Measurements from ENCODE around the gene VWA8. TPM values are rescaled to one million over a fixed set of nuclear protein-coding genes. Genes with fewer than 3 reads are reported as not detected.
"Not testable (repeated sequence)": the region's sequence is repeated elsewhere in the genome, so short reads cannot be mapped to it uniquely, and the experiment has no call there.

VWA8 gene
- total RNA-seq, 1 donor: 10.8 TPM

DNA sequence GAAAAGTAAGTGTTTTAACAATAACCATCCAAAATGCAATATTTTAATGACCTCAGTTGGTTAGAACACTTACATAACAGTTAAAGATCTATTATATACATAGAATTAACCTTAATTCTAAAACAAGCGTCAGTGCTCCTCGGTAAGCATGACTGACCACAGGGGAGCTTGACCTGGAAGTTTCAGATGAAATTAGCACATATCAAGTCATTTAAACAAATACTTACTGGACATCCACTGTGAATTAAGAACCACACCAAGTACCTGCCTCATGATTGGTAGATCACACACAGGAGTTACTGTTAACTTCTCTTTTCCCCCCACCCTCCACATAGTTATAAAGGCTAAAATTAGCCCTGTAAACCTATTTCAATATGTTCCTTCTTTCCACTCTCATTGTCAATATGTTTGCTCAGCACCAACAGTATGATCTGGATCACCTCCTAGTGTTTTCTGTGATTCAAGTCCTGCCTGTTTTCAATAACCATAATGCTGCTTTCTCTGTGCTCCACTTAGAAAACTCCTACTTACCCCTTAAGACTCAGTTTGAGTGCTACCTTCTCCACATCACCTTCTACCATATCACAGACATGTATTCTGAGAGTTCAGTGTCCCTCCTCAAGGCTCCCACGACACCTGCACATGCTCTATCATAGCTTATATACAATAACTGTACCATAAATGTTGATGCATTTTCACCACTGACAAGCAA is 209.0 kb downstream of the VWA8 start:
- DNase-seq (ENCODE audit: low read depth in 2 of 3, low spot score in 2 of 3): no peak

DNA sequence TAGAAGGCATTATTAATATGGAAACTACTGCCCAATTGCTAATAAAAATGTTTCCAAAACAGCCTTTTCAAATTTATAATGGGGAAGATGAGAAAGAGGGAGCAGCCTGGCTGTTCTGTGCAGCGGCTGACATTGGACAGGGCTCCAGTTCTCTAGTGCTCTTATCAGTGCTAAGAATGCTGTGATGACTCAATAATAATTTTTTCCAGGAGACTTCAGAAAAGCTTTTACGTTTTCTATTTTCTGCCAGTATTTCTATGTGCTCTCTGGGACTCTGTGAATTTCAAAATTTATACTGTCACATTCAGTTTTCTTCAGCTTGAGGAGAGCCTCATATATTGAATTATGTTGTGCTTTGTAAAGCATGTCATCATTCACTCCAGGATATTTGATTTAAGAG is 209.6 kb downstream of the VWA8 start:
- no peak for DNase-seq (ENCODE audit: low read depth in 2 of 3, low spot score in 2 of 3)

- DNase-seq (ENCODE audit: low read depth in 2 of 3, low spot score in 2 of 3): no peak
These were observed 214.7 kb downstream of the VWA8 start for GRCh38 chr13:41746259-41746658.

GRCh38 chr13:41745496-41745895 is 215.4 kb downstream of the VWA8 start:
- DNase-seq (ENCODE audit: low read depth in 2 of 3, low spot score in 2 of 3): not testable (repeated sequence)

- no peak for DNase-seq (ENCODE audit: low read depth in 2 of 3, low spot score in 2 of 3)
These were observed 217.9 kb downstream of the VWA8 start for GRCh38 chr13:41742917-41743552.

GRCh38 chr13:41740479-41740878 is 220.4 kb downstream of the VWA8 start:
- no peak for DNase-seq (ENCODE audit: low read depth in 2 of 3, low spot score in 2 of 3)

DNA sequence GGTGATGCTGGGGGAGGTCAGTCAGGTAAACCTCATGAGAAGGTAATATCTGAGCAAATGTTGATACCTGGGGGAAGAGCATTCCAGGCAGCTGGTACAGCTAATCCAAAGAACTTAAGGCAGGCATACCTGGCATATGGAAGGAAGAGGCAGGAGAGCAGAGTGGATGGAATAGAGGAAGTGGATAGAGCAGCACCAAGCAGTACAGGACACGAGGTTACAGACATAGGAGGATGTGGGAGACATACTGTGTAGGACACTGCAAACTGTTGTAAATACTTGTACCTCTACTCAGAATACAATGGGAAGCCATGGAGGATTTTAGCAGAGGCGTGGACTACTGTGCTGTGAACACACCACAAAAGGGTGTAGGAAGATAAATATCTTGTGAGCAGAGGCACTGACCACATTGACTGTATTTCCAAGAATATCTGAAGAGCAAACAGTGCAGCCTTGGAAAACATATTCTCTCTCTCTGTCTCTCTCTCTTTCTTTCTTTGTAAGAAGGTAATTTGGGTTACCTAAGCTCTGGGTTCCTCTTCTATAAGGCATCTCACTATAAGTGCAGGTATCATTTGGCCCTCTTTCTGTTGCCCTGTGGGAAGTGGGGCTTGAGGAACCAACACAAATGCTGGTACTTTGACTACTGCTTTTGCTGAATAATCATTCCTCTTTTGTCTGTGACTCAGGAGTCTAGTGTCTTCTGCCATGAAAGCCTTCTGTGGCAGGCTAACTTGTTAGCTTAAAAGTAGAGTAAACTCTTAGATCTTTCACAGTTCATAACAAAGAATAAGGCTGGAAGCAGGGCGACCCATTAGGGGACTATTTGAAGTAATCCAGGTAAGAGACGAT is 238.0 kb downstream of the VWA8 start:
- DNase-seq (ENCODE audit: low read depth in 2 of 3, low spot score in 2 of 3): no peak

- DNase-seq (ENCODE audit: low read depth in 2 of 3, low spot score in 2 of 3): no peak
These were observed 239.9 kb downstream of the VWA8 start for GRCh38 chr13:41720839-41721561.

DNA sequence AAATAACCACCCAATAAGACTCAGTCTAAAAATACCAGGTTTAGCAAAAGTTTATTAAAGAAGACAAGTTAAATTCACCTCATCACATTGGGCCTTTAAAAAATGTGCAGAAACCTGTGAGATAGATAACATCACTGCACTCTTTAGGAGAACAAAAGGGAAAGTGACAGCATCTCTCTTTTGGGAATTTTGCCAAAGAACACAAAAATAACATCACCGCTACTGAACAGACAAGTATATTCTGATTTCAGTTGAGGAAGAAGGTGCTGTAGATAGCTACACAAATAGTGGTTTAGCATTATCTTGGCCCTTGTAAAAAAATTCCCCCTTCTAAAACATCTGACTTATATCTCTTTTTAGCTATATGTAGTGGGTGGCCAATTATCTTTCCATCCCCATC is 244.7 kb downstream of the VWA8 start:
- no peak for DNase-seq (ENCODE audit: low read depth in 2 of 3, low spot score in 2 of 3)

DNA sequence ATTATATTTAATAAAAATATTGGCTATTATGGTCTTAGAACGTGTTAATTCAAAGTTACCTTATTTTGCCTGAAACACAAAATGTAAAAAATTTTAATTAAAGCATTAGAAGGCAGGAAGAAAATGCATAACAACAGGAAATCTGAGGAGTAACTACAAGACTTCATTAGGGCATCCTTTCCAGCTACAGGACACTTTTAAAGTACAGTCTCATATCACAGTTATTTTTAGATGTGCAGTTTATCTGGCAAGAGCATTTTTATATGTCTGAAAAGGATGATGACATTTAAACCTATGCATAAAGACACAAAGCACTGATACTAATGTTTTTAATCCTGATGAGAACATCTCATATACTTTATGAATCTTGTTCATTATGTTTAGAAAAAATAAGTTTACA is 247.5 kb downstream of the VWA8 start:
- DNase-seq (ENCODE audit: low read depth in 2 of 3, low spot score in 2 of 3): no peak

DNA sequence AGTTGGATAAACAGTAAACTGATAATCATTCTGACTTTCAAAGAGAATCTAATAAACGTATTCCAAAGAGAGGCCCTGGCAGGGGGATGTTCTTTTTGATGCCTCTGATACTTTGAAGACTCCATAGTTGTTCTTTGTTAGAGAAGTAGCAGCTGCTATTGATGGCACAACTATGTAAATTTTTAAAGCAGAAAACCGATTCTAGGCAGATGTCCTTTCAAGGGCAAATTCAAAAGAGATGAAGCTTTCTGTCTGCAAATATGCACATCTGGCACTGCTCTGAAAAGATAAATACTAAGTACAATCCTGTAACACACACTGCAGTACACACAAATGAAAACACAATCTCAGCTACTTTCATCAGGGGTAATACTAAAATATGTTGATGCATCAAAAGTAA is 250.1 kb downstream of the VWA8 start:
- no peak for DNase-seq (ENCODE audit: low read depth in 2 of 3, low spot score in 2 of 3)

GRCh38 chr13:41709511-41709910 is 251.4 kb downstream of the VWA8 start:
- no peak for DNase-seq (ENCODE audit: low read depth in 2 of 3, low spot score in 2 of 3)

GRCh38 chr13:41708713-41709112 is 252.2 kb downstream of the VWA8 start:
- DNase-seq (ENCODE audit: low read depth in 2 of 3, low spot score in 2 of 3): no peak

DNA sequence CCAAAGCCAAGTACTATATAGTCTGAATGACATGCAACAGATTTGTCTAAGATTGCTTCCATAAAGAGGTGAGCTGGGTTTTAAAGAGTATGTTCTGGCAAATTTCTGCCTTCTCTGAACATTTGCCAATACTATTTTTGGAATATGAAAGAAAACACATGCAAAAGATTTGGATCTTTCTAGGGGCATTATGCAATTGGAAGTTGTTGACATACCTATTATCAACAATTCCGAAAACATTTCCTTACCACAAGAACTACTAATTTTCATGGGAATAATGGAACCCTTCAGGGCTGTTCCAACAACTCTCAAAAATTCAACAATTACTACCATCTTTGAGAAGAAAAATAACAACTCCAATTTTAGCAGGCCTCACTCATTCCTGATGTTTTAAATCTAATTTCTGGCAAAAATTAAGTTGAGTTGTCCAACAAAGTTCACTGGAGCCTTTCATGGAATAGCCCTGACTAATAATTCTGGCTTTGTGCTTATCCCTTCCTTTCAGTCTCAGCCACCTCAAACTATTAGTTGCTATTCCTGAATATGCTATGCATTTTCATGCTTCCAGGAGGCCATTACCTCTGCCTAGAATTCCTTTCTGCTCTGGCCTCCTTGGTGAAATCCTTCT is 253.6 kb downstream of the VWA8 start:
- DNase-seq (ENCODE audit: low read depth in 2 of 3, low spot score in 2 of 3): no peak

- no peak for DNase-seq (ENCODE audit: low read depth in 2 of 3, low spot score in 2 of 3)
These were observed 254.8 kb downstream of the VWA8 start for GRCh38 chr13:41706152-41706551.

GRCh38 chr13:41702540-41702939 is 258.4 kb downstream of the VWA8 start:
- no peak for DNase-seq (ENCODE audit: low read depth in 2 of 3, low spot score in 2 of 3)

DNA sequence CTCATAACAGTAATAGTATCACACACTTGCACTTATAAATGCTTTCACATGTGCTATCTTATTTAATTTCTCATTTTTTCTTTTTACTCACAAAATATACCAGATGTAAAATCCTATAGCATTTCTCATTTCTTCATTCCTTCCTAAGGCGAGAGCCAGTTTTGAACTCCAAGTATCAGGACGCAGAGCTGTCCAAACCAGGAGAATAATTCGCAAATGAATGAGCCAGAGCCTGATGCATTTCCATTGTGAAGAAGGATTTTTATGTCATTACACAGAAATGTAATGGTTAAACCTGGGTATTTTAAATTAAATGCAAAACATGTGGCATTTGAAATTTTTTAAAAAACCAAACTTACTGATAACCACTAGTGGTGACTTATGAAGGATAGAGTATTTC is 259.2 kb downstream of the VWA8 start:
- DNase-seq (ENCODE audit: low read depth in 2 of 3, low spot score in 2 of 3): no peak

- peak in 2 of 3 donors; percentile 21 to 59 for DNase-seq (ENCODE audit: low read depth in 2 of 3, low spot score in 2 of 3)
These were observed 260.1 kb downstream of the VWA8 start for GRCh38 chr13:41700790-41701310.

DNA sequence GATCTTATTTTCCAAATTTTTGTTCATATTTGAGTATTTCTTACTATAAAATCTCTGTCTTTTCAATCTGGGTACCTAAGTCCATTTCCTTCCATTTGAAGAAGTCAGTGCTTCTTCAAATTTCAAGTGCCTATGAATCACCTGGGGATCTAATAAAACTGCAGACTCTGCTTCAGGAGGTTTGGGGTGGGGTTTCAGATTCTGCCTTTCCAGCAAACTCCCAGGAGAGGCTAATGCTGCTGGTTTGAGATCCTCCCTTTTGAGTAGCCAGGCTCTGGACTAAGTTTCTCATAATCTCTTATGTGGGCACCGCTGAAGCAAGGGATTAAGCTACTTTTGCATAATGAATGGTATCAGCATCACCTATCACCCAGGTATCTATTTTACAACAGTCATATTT is 261.1 kb downstream of the VWA8 start:
- no peak for DNase-seq (ENCODE audit: low read depth in 2 of 3, low spot score in 2 of 3)

- no peak for DNase-seq (ENCODE audit: low read depth in 2 of 3, low spot score in 2 of 3)
These were observed 263.3 kb downstream of the VWA8 start for GRCh38 chr13:41697578-41697977.
